GM18526 (cell line): ENCODE measurements around the gene TMEM214.

ENCODE experiments used
- POLR2A ChIP-seq: IDR thresholded peaks from 3 replicates; pipeline ENCODE4 v1.6.1; 2011; ENCODE audit not compliant: insufficient read length; ENCODE audit errors: extremely low read depth

TMEM214 gene

DNA sequence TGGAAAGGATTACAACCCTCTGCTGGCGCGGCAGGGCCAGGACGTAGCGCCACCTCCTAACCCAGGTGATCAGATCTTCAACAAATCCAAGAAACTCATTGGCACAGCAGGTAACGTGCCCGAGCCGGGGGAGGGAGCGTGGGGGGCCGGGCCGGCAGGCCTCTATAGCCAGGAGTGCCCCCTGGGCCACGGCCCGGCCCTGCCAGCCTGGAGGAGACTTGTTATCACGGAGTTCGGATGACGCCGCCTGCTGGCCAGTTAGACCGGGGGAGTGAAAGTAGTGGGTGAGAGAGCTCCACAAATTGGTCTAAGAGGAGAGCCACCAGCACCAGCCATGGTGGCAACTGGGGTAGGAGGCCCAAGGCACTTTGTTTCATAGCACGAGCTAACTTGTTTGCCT, 8.6 kb upstream of the TMEM214 start:
- no peak for TF ChIP-seq POLR2A

DNA sequence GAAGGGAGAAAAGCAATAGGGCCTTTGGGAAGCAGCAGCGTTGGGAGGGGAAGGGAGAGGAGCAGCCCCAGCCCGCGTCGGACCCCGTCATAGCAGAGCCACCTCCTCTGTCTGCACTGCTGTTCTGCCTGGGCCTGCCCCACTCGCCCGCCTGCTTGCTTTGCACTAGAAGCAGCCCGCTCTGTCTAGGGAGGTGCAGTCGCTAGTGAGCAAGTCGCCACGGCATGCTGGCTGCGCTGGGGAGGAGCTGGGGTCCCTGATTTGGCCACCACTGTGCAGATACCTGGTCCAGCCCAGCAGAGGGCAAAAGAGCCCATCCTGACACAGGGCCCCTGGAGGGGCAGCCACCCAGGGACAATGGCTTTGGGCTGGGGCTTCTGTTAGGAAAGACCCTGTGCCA, 8.0 kb upstream of the TMEM214 start:
- TF ChIP-seq POLR2A = no peak

DNA sequence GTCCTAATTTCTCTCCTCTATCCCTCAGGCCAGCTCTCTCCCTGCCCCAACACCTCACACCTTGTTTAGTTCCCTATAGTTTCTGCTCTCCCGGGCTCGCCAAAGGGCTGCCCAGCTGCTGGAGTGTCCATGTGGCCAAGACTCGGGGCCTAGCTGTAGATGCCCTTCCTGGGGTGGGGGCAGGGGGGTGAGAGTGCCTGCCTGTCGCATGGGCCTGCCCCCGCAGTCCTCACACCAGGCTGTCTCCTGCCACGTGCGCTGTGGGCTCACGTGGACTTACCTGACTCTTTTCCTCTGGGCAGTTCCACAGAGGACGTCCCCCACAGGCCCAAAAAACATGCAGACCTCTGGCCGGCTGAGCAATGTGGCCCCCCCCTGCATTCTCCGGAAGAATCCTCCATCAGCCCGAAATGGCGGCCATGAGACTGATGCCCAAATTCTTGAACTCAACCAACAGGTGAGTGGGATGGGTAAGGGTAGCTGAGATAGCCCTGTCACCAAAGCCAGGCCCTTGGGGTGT, 7.4 kb upstream of the TMEM214 start:
- no peak for TF ChIP-seq POLR2A

DNA sequence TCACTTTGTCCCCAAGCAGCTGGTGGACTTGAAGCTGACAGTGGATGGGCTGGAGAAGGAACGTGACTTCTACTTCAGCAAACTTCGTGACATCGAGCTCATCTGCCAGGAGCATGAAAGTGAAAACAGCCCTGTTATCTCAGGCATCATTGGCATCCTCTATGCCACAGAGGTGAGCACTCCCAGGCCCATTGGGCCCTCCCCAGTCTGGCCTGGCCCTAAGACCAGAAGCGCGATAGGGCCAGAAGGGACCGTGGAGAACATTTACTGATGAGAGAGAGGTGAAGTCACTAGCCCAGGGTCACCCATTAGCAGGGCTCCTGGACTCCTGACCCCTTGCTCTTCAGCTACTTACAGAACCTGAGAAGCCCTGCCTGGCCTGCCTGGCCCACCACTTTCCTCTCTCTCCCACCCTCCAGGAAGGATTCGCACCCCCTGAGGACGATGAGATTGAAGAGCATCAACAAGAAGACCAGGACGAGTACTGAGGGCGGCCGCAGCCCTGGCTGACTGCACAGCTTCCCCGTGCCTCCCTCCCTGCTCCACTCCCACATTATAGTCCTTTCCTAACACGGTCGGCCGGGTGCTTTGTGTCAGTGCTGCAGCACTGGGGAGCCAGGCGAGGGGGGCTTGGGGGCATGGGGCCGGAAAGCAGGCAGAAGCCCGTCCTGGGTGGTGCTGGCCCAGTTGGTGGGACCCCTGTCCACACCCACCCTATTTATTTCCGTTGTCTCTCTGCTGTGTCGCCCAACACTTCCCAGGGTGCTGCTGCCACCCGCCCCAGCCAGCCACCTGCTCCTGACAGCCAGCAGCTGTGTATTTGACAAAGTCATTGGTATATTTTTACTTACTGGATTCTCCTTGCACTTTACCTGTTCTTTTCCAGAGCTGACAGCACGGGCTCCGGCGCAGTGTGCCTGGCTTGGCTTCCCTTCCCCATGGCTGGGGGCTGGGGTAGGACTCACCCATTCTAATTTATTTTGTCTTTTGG, 6.6 kb upstream of the TMEM214 start:
- no peak for TF ChIP-seq POLR2A

DNA sequence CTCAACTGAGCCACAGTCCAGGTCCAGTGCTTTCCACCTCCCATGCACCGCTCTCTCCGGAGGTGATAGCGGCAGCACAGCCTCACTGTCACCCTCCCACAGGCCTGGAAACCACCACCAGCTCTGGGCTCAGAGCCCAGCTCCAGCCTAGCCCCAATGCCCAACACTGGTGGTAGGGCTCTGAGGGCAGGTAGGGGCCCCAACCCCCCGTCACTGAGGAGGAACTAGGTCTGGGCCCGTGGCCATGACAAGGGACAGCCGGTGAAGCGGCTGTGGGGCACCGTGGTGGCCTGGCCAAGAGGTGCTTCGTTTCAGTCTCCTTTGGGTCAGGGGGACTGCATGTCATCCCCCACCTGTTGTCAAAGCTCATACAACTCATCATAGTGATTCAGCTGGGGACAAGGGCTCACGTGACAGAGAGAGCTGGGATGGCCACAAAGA, 5.5 kb upstream of the TMEM214 start:
- TF ChIP-seq POLR2A = no peak

DNA sequence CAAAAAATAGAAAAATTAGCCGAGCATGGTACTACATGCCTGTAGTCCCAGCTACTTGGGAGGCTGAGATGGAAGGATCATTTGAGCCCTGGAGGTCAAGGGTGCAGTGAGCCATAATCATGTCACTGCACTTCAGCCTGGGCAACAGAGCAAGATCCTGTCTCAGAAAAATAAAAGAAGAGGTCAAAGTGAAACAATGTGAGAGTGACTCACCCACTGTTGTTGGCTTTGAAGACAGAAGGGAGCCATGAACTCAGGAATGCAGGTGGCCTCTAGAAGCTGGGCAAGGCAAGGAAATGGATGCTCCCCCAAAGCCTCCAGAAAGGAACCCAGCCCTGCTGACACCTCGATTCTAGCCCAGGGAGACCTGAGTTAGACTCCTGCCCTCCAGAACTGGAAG, 3.7 kb upstream of the TMEM214 start:
- no peak for TF ChIP-seq POLR2A

DNA sequence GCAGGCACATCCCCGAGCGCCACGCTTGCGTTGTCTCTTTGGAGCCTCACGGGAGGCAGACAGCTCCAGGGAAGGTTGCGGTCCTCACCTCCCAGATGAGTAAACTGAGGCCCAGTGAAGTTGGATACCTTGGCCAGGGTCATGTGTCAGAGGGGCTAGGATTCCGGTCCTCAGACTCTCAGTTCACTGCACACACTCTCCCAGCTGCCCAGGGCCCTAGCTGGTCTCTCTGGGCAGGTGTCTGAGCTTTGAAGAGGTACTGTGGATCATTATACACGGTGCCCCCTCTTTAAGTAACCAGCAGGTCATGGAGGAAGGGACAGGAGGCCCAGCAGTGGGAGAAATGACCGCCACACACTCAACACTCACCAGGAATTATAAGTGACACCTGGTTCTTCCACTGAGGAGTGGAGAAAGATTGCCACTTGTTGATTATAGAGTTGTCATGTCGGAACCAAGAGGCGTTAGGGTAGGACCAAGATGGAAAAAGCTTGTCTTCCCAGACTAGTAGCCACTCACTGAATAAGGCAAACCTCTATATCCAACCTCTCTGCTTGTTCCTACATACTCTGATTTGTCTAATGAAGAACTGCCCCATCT, 588 bp downstream of the TMEM214 start:
- no peak for TF ChIP-seq POLR2A

DNA sequence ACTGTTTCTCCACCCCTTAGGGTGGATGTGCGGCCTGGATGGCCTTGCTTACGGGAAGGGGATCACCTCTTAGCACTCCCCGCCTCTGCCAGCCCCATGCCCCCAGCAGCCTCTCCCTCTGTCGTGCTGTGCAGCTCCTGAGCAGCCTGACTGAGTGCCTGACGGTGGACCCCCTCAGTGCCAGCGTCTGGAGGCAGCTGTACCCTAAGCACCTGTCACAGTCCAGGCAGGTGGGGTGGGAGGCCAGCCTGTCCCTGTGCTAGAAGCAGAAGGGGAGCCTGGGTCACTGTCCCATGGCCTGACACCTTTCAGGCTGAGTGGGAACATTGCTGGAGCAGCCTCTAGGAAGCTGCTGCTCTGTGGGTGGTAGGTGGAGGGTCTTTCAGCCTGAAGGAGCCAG, 5.2 kb downstream of the TMEM214 start:
- TF ChIP-seq POLR2A = no peak

DNA sequence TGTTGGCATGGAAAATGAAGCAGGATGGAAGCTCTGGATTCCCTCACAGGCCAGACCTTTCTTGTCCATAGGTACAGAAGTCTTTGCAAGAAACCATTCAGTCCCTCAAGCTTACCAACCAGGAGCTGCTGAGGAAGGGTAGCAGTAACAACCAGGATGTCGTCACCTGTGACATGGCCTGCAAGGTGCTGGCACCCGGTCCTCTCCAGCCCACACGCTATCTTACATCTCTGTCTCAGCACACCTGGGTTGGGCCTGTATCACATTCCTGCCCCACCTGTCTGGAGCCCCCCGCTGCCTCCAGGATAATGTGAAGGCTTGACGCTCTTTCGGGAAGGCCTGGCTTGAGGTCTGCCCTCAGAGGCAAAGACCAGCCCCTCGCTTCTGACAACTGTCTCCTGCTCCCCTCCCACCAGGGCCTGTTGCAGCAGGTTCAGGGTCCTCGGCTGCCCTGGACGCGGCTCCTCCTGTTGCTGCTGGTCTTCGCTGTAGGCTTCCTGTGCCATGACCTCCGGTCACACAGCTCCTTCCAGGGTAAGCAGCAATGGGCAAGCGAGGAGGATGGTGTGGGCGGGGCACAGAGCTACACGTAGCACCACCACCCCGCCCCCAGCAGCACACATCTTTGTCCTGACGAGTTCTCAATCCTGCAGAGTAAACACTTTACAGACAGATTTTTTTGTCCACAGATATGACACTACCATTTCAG, 6.0 kb downstream of the TMEM214 start:
- TF ChIP-seq POLR2A = no peak

DNA sequence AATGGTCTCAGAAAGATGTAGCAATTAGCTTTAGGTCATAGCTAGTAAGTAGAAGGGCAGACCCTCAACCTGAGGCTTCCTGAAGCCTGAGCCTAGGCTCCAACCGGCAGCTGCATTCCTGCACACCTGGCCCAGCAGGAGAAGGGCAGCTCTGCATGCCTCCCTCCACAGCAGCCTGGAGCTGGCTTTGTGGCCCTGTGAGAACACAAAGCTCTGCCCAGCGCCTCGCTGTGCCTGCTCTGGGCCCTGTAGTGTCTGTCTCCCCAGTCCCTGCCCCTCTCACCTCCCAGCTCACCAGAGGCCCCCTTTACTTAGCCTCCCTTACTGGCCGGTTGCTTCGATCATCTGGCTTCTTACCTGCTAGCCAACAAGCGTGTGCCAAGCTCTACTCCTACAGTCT, 6.7 kb downstream of the TMEM214 start:
- TF ChIP-seq POLR2A = no peak

DNA sequence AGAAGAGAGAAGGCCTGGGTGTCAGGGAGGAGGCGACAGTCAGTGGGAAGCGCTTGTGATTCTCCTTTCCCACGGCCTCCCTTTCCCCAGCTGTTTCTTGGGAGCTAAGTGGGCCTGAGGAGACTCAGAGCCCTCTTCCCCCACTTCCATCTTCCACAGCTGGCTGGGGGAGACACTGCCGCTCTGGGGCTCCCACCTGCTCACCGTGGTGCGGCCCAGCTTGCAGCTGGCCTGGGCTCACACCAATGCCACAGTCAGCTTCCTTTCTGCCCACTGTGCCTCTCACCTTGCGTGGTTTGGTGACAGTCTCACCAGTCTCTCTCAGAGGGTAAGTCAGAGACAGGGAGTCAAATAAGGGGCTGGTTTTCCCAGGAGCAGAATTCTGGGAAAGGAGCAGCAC, 7.1 kb downstream of the TMEM214 start:
- no peak for TF ChIP-seq POLR2A

DNA sequence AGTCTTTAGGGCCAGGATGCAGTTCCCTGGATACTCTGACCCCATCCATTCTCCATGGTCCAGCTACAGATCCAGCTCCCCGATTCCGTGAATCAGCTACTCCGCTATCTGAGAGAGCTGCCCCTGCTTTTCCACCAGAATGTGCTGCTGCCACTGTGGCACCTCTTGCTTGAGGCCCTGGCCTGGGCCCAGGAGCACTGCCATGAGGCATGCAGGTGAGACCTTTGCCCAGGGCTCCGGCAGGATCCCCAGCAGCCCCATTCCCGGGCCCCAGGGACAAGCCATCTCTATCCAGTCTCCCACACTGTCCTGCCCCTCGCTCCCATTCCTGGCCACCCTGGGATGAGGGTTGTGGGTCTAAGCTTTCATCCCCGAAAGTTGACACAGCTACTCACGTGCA, 7.5 kb downstream of the TMEM214 start:
- no peak for TF ChIP-seq POLR2A

DNA sequence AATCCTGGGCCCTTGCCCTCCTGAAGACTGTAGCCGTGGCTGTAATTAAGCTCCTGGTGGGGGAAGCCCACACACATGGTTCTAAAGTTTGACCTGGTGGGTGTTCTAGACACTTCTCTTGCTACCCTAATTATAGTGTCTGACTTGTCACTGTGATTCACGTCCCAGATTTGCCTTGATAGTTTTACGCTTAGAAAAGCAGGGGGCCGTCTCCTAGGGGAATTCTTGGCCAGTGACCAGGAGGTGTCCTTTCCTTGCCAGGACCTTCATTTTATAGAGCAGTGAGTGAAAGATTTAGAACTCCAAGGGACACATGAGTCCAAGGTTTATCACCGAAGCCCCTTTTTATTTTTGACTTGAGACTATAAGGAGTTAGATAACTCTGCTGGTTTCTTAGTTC, 9.0 kb downstream of the TMEM214 start:
- TF ChIP-seq POLR2A = no peak

DNA sequence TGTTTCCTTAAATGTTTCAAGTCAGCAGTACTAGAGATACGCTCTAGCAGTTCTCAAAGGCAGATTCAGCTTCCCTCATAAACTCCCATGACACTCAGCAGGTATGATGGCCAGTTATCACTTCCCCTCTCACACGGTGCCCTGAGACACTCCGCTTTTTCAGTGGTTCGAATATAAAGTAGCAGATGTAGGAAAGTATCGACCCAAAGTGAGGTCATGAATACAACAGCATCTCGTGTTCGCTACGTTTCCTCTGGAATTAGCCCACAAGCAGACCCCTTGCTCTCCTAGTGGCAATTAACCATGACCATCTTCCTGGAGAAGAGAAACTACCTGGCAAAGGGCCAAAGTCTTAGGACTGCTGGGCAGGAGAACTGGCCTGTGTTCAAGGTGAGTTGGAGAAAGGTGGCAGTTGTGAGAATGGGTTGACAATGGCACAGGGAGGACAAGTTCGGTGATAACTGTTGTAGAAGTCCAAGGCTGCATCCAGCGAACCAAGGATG, 9.4 kb downstream of the TMEM214 start:
- no peak for TF ChIP-seq POLR2A

DNA sequence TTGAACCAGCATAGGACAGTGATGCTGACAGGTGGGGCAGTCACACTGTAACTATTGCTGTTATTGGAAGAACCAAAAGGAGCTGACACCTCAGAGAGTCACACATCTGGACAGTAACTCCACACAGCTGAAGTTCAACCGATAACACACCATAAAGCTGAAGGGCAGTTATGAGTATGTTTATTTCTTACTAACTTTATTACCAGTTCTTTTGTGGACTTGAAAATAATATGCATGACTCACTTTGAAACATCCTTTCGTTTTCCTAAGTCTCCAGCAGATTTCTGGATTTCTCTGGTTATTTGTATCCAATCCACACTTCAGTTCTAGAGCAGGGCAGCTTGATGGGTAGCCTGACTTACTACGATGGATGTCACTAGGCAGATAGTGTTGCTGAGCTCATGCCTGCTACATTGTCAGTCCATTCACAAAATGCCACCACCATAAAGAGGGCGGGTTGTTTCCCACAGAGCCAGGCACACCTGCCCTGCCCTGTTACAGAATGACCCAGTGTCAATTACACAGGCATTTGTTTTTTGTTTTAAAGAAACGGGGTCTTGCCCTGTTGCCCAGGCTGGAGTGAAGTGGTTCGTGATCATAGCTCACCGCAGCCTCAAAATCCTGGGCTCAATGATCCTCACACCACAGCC, 10.3 kb downstream of the TMEM214 start:
- TF ChIP-seq POLR2A = no peak
